Body of pancreas (tissue), 4 donors: ENCODE measurements around the gene PTCD1. TPM values are rescaled to one million over a fixed set of nuclear protein-coding genes. Genes with fewer than 3 reads are reported as not detected.
"Not testable (repeated sequence)": the region's sequence is repeated elsewhere in the genome, so short reads cannot be mapped to it uniquely, and the experiment has no call there.

Experiments
- ATAC-seq: fragments of 150-250 bp; one replicate; pipeline ENCODE4 v1.9.1; 2016
- DNase-seq, 4 donors: peaks; one replicate each; pipeline ENCODE4 v3.0.0-alpha.2; 2019
- H3K27ac ChIP-seq, 4 donors: fragments of 200-600 bp; sonication (generic); 1 replicate in 3 of 4; 2 replicates in 1 of 4; pipeline versions ENCODE4 v1.5.1 to v1.6.1; 2016 to 2019; ENCODE audit warnings: mild to moderate bottlenecking in 1 of 4, mixed read lengths in 1 of 4, moderate library complexity in 1 of 4
- H3K27me3 ChIP-seq, 2 donors: fragments of 200-600 bp; sonication (generic); one replicate each; pipeline ENCODE4 v1.6.0; 2016; ENCODE audit warnings: mild to moderate bottlenecking in 1 of 2
- H3K36me3 ChIP-seq, 2 donors: fragments of 200-600 bp; sonication (generic); replicated peaks in 1 of 2; 2 replicates each; pipeline ENCODE4 v1.5.1; 2016; ENCODE audit warnings: low read depth in 2 of 2; ENCODE audit not compliant: insufficient read depth in 1 of 2
- H3K4me1 ChIP-seq: fragments of 200-600 bp; sonication (generic); one replicate; pipeline ENCODE4 v1.6.0; 2016
- H3K4me3 ChIP-seq, 2 donors: fragments of 200-600 bp; sonication (generic); 1 replicate in 1 of 2; 2 replicates in 1 of 2; pipeline ENCODE4 v1.5.1; 2016 to 2019
- H3K9me3 ChIP-seq, 3 donors: fragments of 200-600 bp; sonication (generic); 1 replicate in 2 of 3; 2 replicates in 1 of 3; pipeline ENCODE4 v1.5.1; 2016
- POLR2A ChIP-seq, 3 donors: fragments of 450-650 bp; IDR thresholded peaks; one replicate each; pipeline ENCODE4 v1.6.1; 2016; ENCODE audit warnings: antibody characterized with exemption in 3 of 3, mild to moderate bottlenecking in 2 of 3
- WGBS, 2 donors: methylation state at CpG; one replicate each; pipeline ENCODE4 v1.1.5; 2017; 5-methylcytosine and 5-hydroxymethylcytosine counted together
- intact Hi-C: fragments of 100-400 bp; cut with DNase I; formaldehyde crosslinking; loops from one replicate; pipeline ENCODE4 v1.15.1; 2023
- total RNA-seq, 2 donors: library from RNA; depleted of rRNA; stranded (reverse); fragments of >200 nt; gene quantifications; one replicate each; pipeline ENCODE4 v1.1.0, GENCODE V29; 2016
- TF ChIP-seq, protein P1 (sequence below), 7 experiments: fragments of 450-650 bp in 4 of 7; fragments of 200-600 bp in 3 of 7; sonication (generic) in 3 of 7; IDR thresholded peaks; one replicate each; pipeline ENCODE4 v1.5.1; 2016 to 2019; ENCODE audit warnings: antibody characterized with exemption in 7 of 7

PTCD1 gene
- total RNA-seq, 2 donors from 2014 or later = 1.6 to 3.4 TPM

DNA sequence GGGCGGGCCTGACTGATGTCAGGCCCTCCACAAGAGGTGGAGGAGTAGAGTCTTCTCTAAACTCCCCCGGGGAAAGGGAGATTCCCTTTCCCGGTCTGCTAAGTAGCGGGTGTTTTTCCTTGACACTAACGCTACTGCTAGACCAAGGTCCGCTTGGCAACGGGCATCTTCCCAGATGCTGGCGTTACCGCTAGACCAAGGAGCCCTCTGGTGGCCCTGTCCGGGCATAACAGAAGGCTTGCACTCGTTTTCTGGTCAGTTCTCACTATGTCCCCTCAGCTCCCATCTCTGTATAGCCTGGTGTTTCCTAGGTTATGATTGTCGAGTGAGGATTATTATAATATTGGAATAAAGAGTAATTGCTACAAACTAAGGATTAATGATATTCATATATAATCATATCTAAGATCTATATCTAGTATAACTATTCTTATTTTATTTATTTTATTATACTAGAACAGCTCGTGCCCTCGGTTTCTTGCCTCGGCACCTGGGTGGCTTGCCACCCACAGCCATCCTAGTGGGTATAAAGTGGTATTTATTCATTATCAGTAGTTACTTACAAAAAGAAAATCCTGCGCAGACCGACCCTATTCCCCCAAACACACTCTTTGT is 23.0 kb downstream of the PTCD1 start:
- not testable (repeated sequence) for H3K27ac ChIP-seq

DNA sequence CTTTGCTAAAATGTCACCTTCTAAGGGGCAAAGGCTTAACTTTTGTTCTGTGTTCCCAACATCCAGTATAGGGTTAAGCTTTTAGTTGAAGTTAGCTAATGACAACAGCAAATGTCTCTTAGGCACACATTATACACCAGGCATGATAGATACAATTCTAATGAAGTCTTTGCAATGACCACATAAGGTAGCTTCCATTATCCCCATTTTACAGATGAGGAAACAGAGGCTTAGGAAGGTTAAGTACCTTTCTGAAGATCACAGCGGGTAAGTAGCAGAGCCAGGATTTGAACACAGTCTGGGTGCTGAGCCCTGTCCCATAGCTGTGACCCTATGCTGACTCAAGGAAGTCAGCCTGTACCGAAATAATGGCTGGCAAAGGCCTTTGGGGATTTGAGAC is 28.0 kb downstream of the PTCD1 start:
- H3K9me3 ChIP-seq = no peaks in the 10 kb centered on the region
- intact Hi-C loops = no loop called here
- DNase-seq = no peak
- ATAC-seq = no peak
- H3K4me3 ChIP-seq = no peak overlapping the region
- H3K36me3 ChIP-seq = peaks cover 10 to 19% of the 10 kb centered on the region in 2 donors
- no peak overlapping the region for H3K27ac ChIP-seq
- no peaks in the 10 kb centered on the region for H3K27me3 ChIP-seq
- TF ChIP-seq, protein P1, sequence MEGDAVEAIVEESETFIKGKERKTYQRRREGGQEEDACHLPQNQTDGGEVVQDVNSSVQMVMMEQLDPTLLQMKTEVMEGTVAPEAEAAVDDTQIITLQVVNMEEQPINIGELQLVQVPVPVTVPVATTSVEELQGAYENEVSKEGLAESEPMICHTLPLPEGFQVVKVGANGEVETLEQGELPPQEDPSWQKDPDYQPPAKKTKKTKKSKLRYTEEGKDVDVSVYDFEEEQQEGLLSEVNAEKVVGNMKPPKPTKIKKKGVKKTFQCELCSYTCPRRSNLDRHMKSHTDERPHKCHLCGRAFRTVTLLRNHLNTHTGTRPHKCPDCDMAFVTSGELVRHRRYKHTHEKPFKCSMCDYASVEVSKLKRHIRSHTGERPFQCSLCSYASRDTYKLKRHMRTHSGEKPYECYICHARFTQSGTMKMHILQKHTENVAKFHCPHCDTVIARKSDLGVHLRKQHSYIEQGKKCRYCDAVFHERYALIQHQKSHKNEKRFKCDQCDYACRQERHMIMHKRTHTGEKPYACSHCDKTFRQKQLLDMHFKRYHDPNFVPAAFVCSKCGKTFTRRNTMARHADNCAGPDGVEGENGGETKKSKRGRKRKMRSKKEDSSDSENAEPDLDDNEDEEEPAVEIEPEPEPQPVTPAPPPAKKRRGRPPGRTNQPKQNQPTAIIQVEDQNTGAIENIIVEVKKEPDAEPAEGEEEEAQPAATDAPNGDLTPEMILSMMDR (IDR thresholded peaks at IDR 0.05) = no peak
- no peak for TF ChIP-seq POLR2A (IDR thresholded peaks at IDR 0.05)
- WGBS, 2 donors = 94 to 100% methylated on average over 2 of the region's 2 CpGs
- H3K4me1 ChIP-seq = peaks cover 38% of the 10 kb centered on the region

More for the DNA sequence above, 23.0 kb downstream of the PTCD1 start:
- H3K9me3 ChIP-seq, ATAC-seq, H3K4me1 ChIP-seq, H3K4me3 ChIP-seq, intact Hi-C loops, H3K27me3 ChIP-seq: not testable (repeated sequence)
- peak; percentile 77 to 87 (median 80) for DNase-seq
- TF ChIP-seq, protein P1 (IDR thresholded peaks at IDR 0.05) = peak; percentile 43 to 70 (median 60)
- 54 to 55% methylated on average over 12 to 16 of the region's 17 CpGs for WGBS, 2 donors
- H3K36me3 ChIP-seq = peaks cover 32 to 58% of the 10 kb centered on the region in 2 donors

DNA sequence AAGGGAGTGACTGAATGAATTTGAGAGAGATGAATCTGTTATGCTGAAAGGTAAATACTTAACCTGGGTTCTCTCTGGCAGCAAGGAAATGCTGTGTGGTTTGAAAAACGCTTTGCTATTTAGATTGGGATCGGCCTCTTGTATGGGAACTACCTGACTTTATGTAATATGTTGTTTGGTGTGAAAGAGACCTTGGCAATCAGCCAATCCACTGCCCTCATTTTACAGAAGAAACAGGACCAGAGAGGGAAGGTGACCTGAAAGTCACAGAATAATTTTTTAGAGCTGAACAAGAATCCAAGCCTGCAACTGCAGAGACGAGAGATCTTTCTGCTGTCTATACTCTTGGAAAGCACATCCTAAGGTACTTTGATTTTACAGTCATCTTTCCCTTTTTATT is 28.8 kb downstream of the PTCD1 start:
- DNase-seq (no peak), ATAC-seq (no peak)
- peaks cover 10 to 19% of the 10 kb centered on the region in 2 donors for H3K36me3 ChIP-seq
- no peaks in the 10 kb centered on the region for H3K27me3 ChIP-seq
- no peak overlapping the region for H3K4me3 ChIP-seq
- intact Hi-C loops = no loop called here
- H3K9me3 ChIP-seq = no peaks in the 10 kb centered on the region
- peak overlapping the region in 3 of 4 donors; percentile 95 to 100 (median 97) for H3K27ac ChIP-seq
- WGBS, 2 donors = 12 to 27% methylated on average over 3 of the region's 3 CpGs
- H3K4me1 ChIP-seq = peaks cover 42% of the 10 kb centered on the region
- TF ChIP-seq POLR2A (IDR thresholded peaks at IDR 0.05) = no peak
- TF ChIP-seq, protein P1 (IDR thresholded peaks at IDR 0.05) = no peak

DNA sequence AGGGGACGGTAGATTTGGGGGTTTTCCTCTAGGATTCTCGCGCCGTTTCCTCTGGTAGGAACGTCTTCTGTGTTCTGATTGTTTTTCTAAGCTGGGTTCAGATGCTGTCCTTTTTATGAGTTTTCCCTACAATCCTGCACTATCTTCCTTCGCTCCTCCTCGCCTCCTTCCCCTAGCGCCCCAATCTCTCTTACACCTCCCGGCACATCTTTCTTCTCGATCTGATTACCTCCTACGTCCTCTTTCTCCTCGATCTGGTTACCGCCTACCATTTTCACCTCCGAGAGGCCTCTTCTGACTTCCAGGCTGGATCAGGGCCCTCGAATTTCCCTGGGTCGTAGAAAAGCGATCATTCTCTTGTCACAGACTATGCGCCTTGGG is 29.4 kb downstream of the PTCD1 start:
- WGBS, 2 donors = 1% methylated on average over 18 of the region's 18 CpGs
- H3K9me3 ChIP-seq = no peaks in the 10 kb centered on the region
- TF ChIP-seq, protein P1 (IDR thresholded peaks at IDR 0.05) = no peak
- TF ChIP-seq POLR2A (IDR thresholded peaks at IDR 0.05) = no peak
- H3K4me3 ChIP-seq = peak overlapping the region; percentile 87 to 93
- H3K36me3 ChIP-seq = peaks cover 10 to 19% of the 10 kb centered on the region in 2 donors
- peaks cover 45% of the 10 kb centered on the region for H3K4me1 ChIP-seq
- ATAC-seq (no peak), DNase-seq (no peak)
- intact Hi-C loops = no loop called here
- H3K27ac ChIP-seq = peak overlapping the region; percentile 95 to 100 (median 98)
- no peaks in the 10 kb centered on the region for H3K27me3 ChIP-seq
